Measurements from ENCODE around the gene NPLOC4.

Gene NPLOC4

DNA sequence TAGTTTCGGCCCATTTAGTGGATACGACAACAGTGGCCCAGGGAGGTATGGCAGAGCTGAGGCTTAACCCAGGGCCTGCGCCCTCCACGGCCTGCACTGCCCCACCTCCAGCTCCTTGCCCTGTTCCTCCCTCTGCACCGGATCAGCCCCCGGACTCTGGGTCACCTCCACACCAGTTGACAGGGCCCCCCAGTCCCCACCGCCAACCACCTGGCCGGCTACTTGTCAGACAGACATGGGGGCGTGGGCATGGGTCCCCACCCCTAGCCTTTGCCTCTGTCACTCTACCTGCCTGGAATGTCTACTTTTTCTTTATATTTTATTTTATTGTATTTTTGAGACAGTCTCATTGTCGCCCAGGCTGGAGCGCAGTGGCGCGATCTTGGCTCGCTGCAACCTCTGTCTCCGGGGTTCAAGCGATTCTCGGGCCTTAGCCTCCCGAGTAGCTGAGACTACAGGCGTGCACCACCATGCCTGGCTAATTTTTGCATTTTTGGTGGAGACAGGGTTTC, 121.3 kb downstream of the NPLOC4 start:
- DNase-seq = no peak

- DNase-seq = peak; percentile 58
Measured at GRCh38 chr17:81514739-81515529, 122.0 kb downstream of the NPLOC4 start.

DNA sequence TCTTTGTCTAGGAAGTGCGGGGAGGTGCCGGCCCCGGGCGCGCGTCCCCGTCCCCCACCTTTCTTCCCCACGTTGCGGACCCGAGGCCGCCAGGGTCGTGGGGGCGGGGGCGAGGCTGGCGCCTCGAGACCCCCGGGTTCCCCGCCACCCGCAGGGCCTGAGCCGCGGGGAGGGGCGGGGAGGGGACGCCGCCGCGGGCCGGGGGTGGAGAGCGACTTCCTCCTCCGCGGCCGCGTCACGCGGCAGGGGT, 122.5 kb downstream of the NPLOC4 start:
- DNase-seq = no peak

DNA sequence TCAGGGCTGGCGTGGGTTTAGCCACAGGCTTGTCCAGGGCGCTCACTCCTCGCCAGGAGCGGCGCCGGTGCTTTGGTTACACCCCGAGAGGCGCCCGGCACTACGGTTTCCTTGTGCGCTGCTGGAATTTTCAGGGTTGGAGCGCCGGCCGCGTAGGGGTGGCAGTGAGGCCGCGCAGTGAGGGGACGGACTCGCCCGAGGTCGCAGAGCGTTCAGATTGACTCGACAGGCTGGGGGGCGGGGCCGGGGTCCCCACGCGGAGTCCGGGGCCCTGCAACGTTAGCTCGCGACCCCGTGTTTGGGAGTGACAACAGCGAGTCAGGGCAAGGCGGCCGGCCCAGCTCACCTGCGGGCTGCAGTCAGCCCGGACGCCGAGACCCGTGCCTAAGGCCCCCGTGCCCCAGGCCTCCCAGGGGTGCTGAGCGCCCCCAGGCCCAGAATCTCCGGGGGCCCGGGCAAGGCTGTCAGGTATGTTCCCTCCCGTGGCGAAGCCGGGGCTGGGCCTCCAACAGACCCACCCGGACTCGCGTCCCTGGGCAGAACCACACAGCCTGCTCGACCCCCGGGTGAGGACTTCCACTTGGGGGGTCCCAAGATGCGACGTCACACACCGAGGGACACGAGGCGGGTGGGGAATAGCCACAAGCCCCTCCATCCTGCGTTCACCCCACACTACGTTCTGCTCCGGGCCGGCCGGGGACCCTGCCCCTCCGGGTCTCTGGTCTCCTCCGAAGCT, 123.0 kb downstream of the NPLOC4 start:
- no peak for DNase-seq

DNA sequence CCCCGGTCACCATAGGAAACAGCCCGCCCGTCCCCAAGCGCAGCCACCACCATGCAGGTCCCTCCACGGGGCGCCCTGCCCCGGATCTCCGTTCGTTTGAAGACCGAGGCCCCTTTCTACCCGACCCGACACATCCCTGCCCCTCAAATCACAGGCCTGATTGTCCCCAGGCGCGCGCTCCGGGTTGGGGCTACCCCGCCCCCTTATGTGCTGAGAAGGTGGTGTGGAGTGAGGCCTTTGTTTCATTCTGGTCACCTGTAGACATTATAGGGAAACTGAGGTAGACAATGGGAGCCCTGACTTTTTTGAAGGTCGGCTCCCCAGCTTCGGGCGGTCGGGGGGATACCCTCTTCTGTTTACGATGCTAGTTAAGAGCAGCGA, 123.5 kb downstream of the NPLOC4 start:
- DNase-seq = peak; percentile 69

DNA sequence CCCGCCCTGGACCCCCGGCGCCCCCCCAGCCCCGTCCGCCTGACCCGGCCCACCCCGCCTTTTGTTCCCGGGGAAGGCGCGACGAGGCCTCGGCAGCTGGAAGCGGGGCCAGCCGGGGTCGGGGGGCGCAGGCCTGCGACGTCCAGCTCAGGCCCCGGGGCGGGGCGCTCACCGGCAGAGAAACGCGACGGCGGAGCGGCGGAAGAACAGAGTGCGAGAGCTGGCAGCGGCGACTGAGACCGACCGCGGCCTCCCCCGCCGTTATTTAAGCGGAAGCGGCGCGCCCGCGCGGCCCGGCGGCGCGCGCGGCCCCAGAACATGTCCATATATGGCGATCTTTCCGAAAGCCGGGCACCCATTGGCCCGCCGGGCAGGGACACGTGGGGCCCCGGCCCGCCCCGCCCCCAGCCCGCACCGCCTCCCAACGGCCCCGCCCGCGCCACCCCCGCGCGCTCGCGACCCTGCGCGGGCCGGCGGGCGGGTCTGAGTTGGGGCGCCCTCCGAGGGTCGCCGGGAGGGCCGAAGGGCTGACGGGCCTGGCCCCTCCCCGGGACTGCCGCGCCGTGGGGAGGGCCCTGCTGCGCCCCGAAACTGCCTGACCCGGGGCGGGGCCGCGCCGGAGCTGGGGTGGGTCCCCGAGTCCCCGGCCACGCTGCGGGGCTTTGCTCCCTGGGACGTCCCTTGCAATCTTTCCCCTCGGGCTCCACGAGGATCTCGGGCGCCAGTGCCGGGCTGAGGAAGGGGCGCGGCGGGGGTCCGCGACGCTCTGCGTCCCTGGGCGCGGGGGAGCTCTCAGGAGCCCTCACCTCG, 124.1 kb downstream of the NPLOC4 start, which contains the start of gene ACTG1:
Gene ACTG1, minus strand, starts transcription at position 238 of the 810 bp plus-strand sequence. CDS start 445 bp downstream, outside the sequence.
- DNase-seq = peak; percentile 87

DNA sequence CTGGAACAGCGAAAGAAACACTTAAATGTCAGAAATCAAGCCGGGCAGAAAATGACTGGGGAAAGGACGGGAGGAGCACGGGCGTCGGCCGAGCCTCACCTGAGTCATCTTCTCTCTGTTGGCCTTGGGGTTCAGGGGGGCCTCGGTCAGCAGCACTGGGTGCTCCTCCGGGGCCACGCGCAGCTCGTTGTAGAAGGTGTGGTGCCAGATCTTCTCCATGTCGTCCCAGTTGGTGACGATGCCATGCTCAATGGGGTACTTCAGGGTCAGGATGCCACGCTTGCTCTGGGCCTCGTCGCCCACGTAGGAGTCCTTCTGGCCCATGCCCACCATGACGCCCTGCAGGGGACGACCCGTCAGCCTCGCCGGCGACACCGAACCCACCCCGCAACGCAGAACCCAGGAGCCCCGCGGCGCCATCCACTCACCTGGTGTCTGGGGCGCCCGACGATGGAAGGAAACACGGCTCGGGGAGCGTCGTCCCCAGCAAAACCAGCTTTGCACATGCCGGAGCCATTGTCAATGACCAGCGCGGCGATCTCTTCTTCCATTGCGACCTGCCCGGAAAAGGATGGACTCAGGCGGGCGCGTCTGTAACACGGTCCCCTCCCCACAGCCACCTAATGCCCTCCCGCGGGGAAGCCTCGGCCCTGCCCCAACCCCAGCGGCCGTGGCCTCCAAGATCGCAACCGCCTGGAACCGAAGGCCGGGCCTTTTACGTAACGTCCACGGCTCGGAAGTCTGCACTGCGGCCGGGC, 124.9 kb downstream of the NPLOC4 start:
- no peak for DNase-seq

DNA sequence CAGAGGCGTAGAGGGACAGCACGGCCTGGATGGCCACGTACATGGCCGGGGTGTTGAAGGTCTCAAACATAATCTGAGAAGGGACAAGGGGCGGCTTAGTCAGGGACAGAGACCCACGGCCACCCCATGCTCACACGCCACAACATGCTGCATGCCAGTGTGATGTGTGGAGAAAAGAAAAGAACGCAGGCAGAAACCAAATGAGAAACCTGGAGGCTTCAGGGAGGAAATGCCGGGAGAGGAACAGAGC, 125.4 kb downstream of the NPLOC4 start:
- DNase-seq = no peak

DNA sequence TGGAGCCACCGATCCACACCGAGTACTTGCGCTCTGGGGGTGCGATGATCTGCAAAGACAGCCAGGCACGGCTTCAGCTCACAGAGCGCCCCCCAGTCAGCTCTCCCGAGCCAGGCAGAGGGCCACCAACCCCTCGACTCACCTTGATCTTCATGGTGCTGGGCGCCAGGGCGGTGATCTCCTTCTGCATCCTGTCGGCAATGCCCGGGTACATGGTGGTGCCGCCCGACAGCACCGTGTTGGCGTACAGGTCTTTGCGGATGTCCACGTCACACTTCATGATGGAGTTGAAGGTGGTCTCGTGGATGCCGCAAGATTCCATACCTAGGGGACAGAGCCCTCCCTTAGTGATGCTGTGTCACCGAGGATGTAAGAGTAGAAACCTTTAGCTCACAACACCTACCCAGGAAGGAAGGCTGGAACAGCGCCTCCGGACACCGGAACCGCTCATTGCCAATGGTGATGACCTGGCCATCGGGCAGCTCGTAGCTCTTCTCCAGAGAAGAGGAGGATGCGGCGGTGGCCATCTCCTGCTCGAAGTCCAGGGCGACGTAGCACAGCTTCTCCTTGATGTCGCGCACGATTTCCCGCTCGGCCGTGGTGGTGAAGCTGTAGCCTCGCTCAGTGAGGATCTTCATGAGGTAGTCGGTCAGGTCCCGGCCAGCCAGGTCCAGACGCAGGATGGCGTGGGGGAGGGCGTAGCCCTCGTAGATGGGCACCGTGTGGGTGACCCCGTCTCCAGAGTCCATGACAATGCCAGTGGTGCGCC, 125.9 kb downstream of the NPLOC4 start:
- no peak for DNase-seq

DNA sequence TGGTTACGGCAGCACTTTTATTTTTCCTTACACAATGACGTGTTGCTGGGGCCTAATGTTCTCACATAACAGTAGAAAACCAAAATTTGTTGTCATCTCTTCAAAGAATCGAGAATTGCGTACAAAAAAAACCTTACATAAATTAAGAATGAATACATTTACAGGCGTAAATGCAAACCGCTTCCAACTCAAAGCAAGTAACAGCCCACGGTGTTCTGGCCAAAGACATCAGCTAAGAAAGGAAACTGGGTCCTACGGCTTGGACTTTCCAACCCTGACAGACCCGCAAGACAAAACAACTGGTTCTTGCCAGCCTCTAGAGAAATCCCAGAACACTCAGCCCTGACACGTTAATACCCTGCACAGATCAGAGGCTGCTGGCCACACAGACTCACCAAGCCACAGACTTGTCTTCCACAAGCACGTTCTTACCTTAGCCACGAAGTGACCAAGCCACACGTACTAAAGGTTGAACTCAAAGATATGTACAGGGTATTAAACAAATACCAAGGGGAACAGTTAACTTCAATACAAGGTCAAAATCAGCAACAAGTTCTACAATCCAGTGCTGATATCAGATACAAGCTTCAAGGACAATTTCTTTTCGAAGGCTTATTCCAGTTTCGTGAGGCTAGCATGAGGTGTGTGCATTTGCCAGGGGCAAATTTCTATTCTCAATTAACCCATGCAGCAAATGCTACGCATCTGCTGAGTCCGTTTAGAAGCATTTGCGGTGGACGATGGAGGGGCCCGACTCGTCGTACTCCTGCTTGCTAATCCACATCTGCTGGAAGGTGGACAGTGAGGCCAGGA, 126.7 kb downstream of the NPLOC4 start:
- DNase-seq = no peak

GRCh38 chr17:81509207-81509971, 127.5 kb downstream of the NPLOC4 start:
- DNase-seq = no peak

DNA sequence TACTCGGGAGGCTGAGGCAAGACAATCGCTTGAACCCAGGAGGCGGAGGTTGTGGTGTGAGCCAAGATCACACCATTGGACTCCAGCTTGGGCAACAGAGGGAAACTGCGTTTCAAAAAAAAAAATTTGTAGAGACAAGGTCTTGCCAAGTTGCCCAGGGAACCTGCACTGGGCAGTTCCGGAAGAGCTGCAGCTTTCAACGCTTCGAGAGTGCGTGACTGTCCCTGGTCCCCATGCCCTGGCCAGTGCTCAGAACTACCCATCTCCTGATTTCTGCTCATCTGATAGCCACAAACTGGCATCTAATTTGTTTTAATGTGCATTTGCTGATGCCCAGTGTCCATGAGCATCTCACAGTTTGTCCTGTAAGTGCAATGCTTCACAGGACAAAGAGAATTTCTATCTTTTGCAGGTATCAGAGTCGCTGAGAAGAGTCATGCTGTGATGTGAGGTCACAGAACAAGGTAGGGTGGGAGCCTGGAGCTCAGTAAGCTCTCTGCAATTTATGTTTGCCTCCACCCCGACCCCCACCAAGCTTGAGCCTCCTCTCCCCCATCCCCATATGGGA, 128.2 kb downstream of the NPLOC4 start:
- no peak for DNase-seq

Measured in NK-92 treated with Interleukin-12 subunit alpha and Interleukin-12 subunit beta, amount 100 ng/mL, for 24 hours (cell line).